ENCODE results near the gene CACNA2D3.

GRCh38 chr3:54661151-54661550 lies 538.8 kb downstream of the CACNA2D3 start:
- TF ChIP-seq POLR2AphosphoS5 (IDR thresholded peaks at IDR 0.05; ENCODE audit: low read depth, low read length) (no peak), REST (IDR thresholded peaks at IDR 0.05; ENCODE audit: insufficient read depth in 1 of 2, low read depth in 2 of 2, low read length in 2 of 2) (no peak), FOXP2 (optimal IDR thresholded peaks at IDR 0.05; ENCODE audit: borderline replicate concordance, extremely low read depth, extremely low read length, insufficient read depth) (no peak), SIN3A (IDR thresholded peaks at IDR 0.05; ENCODE audit: borderline replicate concordance, insufficient read depth, low read length) (no peak), TAF1 (IDR thresholded peaks at IDR 0.05; ENCODE audit: borderline replicate concordance, insufficient read depth, low read length) (no peak)
